Tibial nerve (tissue), 3 donors: ENCODE results near the gene MRPS34.

Source experiments
- POLR2A ChIP-seq, 2 donors: fragments of 450-650 bp; IDR thresholded peaks; one replicate each; pipeline ENCODE4 v1.6.1; 2017; ENCODE audit warnings: antibody characterized with exemption in 2 of 2, mild to moderate bottlenecking in 2 of 2, moderate library complexity in 2 of 2
- TF ChIP-seq, protein P1 (sequence below), 5 experiments: fragments of 200-600 bp in 3 of 5; fragments of 450-650 bp in 2 of 5; sonication (generic) in 3 of 5; IDR thresholded peaks; one replicate each; pipeline ENCODE4 v1.5.1; 2016 to 2019; ENCODE audit warnings: antibody characterized with exemption in 5 of 5, mild to moderate bottlenecking in 3 of 5, moderate library complexity in 2 of 5

DNA sequence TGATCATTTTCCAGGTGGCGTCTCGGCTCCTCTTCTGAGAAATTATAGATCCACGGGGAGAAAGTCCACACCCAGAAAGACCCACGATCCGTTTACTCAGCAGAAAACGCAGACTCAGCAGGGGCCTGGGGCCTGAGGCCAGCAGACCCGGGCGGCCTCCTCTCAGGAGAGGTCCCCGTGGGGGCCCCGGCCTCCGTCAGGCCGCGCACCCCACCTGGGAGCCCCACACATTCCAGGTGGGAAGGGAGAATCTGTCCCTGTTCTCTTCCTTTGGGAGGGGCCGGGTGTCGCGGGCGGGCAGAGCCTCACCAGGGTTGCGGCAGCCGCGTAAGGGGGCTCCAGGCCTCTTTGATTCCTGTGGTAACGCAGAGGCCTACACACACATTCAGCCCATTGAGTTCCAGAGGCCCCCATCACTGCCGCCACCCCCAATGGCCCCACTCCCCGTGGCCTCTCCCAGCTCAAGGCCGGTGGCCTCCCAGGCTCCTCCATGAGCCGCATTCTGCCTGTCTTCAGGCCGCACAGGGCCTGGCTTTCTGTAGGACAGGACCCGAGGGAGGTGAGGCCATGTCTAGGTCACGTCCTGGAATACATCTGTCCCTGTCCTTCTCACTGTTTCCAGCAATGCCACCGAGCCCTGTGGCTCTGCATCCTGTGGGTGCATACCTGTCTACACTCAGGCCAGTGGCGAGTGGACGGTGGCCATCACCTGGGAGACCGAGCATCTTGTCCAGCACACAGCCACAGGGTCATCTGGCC is 22.2 kb upstream of the MRPS34 start:
- no peak for TF ChIP-seq POLR2A (IDR thresholded peaks at IDR 0.05)
- TF ChIP-seq, protein P1, sequence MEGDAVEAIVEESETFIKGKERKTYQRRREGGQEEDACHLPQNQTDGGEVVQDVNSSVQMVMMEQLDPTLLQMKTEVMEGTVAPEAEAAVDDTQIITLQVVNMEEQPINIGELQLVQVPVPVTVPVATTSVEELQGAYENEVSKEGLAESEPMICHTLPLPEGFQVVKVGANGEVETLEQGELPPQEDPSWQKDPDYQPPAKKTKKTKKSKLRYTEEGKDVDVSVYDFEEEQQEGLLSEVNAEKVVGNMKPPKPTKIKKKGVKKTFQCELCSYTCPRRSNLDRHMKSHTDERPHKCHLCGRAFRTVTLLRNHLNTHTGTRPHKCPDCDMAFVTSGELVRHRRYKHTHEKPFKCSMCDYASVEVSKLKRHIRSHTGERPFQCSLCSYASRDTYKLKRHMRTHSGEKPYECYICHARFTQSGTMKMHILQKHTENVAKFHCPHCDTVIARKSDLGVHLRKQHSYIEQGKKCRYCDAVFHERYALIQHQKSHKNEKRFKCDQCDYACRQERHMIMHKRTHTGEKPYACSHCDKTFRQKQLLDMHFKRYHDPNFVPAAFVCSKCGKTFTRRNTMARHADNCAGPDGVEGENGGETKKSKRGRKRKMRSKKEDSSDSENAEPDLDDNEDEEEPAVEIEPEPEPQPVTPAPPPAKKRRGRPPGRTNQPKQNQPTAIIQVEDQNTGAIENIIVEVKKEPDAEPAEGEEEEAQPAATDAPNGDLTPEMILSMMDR (IDR thresholded peaks at IDR 0.05): no peak
